NCI-H146 (cell line): ENCODE measurements around the gene CSF1.

Experiments
- DNase-seq: peaks from one replicate; lab custom pipeline; 2025; lab: John Stamatoyannopoulos, UW

Gene CSF1

GRCh38 chr1:109883248-109883955 lies 27.2 kb upstream of the CSF1 start:
- no peak for DNase-seq

- no peak for DNase-seq
Measured at GRCh38 chr1:109884242-109884891, 26.3 kb upstream of the CSF1 start.

GRCh38 chr1:109885589-109885988 lies 25.1 kb upstream of the CSF1 start:
- DNase-seq = no peak

GRCh38 chr1:109886827-109887226 lies 23.8 kb upstream of the CSF1 start:
- no peak for DNase-seq

- DNase-seq = no peak
Measured at GRCh38 chr1:109887271-109887670, 23.4 kb upstream of the CSF1 start.

- DNase-seq = no peak
Measured at GRCh38 chr1:109887884-109888283, 22.8 kb upstream of the CSF1 start.

- no peak for DNase-seq
Measured at GRCh38 chr1:109889094-109889493, 21.6 kb upstream of the CSF1 start.

GRCh38 chr1:109890115-109890953 lies 20.3 kb upstream of the CSF1 start:
- no peak for DNase-seq

- DNase-seq = no peak
Measured at GRCh38 chr1:109891930-109892329, 18.7 kb upstream of the CSF1 start.

- DNase-seq = no peak
Measured at GRCh38 chr1:109892561-109893368, 17.9 kb upstream of the CSF1 start.

- DNase-seq = no peak
Measured at GRCh38 chr1:109893532-109894171, 17.0 kb upstream of the CSF1 start.

GRCh38 chr1:109894823-109895719 lies 15.6 kb upstream of the CSF1 start:
- no peak for DNase-seq

- no peak for DNase-seq
Measured at GRCh38 chr1:109895720-109896504, 14.7 kb upstream of the CSF1 start.

- DNase-seq = no peak
Measured at GRCh38 chr1:109896681-109897080, 14.0 kb upstream of the CSF1 start.

- DNase-seq = no peak
Measured at GRCh38 chr1:109897259-109897955, 13.2 kb upstream of the CSF1 start.

- DNase-seq = no peak
Measured at GRCh38 chr1:109898842-109899241, 11.8 kb upstream of the CSF1 start.

GRCh38 chr1:109901141-109901523 lies 9.5 kb upstream of the CSF1 start:
- no peak for DNase-seq

GRCh38 chr1:109901524-109902145 lies 9.0 kb upstream of the CSF1 start:
- no peak for DNase-seq
